CD4-positive, alpha-beta T cell treated with Interleukin-10 for 1 hour (primary cell): ENCODE results near the gene CHST2.
A peak's percentile ranks its signal among the peaks of the same experiment; 100 is the strongest.
"Not testable (repeated sequence)": the region's sequence is repeated elsewhere in the genome, so short reads cannot be mapped to it uniquely, and the experiment has no call there.

Experiments used
- DNase-seq: peaks from one replicate; pipeline ENCODE4 v3.0.0-alpha.2; 2020

CHST2 gene, protein sequence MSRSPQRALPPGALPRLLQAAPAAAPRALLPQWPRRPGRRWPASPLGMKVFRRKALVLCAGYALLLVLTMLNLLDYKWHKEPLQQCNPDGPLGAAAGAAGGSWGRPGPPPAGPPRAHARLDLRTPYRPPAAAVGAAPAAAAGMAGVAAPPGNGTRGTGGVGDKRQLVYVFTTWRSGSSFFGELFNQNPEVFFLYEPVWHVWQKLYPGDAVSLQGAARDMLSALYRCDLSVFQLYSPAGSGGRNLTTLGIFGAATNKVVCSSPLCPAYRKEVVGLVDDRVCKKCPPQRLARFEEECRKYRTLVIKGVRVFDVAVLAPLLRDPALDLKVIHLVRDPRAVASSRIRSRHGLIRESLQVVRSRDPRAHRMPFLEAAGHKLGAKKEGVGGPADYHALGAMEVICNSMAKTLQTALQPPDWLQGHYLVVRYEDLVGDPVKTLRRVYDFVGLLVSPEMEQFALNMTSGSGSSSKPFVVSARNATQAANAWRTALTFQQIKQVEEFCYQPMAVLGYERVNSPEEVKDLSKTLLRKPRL

DNA sequence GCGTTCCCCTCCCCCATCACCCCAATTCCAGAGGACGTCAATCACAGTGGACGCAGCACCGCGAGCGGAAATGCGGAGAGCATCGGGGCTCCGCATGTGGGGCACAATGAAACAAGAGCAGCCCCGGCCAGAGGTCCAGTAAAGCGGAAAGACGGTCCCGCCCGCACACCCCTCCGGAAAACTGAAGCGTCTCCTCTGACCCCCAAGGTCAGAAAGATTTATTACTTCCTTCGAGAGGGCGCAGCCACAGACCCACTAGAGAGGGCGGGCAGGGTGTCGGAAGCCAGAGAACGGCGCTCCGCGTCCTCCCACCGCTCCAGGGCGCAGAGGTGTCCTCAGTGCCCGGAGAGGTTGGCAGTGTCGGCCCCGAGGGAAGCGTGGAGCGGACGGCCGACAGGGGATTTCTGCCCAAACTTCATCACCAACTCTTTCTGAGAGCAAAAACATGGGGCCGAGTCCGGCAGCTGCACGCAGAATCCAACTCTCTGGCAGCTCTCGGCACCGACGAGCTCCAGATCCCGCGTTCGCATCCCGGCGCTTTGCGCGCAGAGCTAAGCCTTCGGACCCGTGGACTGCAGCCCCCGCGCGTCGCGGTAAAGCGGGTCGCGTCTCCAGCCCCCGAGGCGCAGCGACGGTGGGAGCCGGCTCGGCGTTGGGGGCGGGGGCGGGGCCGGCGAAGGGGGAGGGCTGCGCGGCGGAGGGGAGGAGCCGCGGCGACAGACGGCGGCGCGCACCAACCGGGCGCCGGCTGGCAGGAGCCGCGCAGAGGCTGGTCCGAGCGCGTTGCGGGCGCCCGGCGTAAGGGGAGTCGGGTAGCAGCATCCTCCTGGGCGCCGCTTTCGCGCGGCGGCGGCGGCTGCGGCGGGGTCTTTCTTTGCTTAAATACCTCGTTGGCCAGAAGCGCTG is at the start of gene CHST2:
Gene CHST2, plus strand, starts transcription at position 763 of the 906 bp plus-strand sequence. CDS start 1,046 bp downstream, outside the sequence.
- DNase-seq, result peak; percentile 65

DNA sequence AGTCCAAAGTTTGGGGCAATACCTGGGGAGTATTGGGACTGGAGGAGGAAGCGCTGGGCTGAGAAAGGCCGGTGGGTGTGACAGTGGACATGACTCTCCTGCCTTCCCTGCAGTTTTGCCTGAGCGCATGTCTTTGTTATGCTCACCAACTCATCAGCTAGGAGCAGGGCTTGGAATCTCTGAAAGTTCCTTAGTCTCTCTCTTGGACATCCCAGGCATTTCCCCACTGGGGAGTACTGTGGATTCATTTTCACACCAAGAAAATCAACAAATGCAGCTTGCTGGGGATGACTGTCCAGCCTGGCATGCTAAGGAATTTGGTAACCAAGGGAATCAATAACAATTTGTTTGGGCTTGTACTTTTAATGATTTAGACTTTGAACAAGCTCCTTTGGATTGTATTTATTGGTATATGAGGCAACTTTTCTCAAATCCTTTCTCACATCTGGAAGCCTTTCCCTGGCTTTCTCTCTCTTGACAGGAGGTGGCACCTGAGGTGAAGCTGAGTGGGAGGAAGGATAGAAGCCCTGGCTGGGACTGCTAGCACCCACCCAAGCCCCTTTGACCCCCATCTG is 48.5 kb upstream of the CHST2 start:
- no peak for DNase-seq

DNA sequence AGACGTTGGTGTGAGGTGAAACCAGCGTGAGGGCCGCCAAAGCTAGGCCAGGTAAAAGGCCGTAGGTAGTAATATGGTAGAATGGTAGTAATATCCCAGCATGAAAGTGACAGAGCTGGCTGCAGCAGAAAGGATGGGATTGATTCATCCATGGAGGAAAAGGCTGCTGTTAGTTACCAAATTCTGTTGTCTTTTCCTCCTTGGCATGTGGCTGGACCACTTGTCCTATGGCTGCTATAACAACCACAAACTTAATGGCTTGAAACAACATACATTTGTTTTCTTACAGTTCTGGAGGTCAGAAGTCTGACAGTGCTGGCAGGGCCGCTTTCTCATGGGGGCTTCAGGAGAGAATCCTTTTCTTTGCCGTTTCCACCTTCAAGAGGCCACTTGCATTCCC is 47.8 kb upstream of the CHST2 start:
- DNase-seq, result no peak

DNA sequence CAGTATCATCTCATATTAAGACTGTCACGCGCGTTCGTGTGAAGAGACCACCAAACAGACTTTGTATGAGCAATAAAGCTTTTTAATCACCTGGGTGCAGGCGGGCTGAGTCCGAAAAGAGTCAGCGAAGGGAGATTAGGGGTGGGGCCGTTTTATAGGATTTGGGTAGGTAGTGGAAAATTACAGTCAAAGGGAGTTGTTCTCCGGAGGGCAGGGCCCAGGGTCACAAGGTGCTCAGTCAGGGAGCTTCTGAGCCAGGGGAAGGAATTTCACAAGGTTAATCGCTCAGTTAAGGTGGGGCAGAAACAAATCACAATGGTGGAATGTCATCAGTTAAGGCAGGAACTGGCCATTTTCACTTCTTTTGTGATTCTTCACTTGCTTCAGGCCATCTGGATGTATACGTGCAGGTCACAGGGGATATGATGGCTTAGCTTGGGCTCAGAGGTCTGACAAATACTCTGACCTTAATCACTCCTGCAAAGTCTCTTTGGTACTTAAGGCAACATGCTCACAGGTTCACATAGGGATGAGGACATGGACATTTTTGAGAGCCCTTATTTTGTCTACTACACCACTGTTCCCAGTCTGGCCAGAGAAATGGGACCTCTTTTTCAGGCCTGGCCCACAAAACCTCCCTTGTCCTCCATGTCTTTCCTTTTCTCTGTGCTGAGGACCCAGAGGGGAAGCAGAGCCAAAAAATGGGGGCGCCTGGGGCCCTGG is 47.1 kb upstream of the CHST2 start:
- not testable (repeated sequence) for DNase-seq

DNA sequence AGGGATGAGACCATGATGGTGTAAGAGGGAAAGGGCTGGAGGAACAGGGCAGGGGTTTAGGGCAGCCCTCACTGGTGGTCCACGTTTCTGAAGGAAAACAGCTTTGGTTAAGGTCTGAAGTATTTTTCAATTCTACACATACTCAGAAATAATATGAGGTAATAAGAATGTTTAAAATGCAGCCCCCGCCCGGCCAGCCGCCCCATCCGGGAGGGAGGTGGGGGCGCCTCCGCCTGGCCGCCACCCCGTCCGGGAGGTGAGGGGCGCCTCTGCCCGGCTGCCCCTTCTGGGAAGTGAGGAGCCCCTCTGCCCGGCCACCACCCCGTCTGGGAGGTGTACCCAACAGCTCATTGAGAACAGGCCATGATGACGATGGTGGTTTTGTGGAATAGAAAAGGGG is 46.0 kb upstream of the CHST2 start:
- DNase-seq, result not testable (repeated sequence)

DNA sequence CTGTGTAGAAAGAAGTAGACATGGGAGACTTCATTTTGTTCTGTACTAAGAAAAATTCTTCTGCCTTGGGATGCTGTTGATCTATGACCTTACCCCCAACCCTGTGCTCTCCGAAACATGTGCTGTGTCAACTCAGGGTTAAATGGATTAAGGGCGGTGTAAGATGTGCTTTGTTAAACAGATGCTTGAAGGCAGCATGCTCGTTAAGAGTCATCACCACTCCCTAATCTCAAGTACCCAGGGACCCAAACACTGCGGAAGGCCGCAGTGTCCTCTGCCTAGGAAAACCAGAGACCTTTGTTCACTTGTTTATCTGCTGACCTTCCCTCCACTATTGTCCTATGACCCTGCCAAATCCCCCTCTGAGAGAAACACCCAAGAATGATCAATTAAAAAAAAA is 45.6 kb upstream of the CHST2 start:
- DNase-seq, result not testable (repeated sequence)

DNA sequence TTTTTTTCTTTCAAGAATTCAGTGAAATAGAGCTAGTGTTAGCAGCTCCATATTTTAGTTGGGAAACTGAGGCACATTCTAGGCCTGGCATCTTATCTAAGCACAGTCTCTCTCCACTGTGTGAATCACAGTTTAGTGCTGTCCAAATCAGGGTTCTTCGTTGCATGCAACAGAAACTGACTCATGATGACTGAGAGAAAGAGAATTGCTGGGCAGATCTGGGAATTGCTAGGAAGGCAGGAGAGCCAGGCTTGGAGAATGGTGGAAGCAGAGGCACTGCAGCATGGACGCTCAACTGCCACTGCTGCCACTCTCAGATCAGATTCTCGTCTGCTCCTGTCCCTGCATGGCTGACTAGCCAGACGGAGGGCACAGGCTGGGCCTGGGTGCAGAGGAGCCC is 40.7 kb upstream of the CHST2 start:
- DNase-seq, result no peak

DNA sequence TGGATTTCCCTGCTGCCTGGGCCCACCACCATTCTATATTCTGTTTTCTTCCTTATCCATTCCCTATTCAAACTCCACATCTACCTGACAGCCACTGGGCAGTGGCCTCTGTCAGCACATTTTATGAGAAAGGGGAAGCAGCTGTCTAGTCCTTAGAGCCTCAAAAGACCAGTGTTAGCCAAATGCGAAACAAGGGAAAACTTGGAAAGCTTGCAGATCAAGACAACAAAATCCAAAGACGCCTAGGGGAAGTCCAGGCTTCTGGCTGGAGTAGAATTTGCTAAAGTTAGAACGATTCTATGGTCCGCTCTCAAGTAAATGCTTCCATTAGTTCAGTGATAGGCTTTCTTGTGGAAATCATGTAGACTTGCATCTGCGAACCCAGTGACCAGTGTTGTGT is 39.4 kb upstream of the CHST2 start:
- no peak for DNase-seq

DNA sequence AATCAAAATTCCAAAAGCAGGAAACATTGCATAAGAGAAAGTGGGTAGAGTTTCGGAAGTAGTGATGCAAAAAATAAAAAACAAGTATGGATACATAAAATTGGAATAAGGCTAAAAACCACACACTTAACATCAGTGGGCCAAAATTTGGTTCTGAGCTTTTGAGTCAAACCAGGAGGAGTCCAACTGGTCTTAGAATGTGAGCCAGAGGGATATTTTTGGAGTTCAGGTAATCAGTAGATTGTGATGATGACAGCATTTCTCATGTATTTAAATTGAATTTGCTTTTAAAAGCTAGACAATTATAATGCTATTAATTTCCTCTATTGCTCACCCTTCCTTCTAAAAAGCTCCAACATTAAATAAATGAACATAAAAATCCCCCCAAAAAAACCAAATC is 38.2 kb upstream of the CHST2 start:
- DNase-seq, result no peak

DNA sequence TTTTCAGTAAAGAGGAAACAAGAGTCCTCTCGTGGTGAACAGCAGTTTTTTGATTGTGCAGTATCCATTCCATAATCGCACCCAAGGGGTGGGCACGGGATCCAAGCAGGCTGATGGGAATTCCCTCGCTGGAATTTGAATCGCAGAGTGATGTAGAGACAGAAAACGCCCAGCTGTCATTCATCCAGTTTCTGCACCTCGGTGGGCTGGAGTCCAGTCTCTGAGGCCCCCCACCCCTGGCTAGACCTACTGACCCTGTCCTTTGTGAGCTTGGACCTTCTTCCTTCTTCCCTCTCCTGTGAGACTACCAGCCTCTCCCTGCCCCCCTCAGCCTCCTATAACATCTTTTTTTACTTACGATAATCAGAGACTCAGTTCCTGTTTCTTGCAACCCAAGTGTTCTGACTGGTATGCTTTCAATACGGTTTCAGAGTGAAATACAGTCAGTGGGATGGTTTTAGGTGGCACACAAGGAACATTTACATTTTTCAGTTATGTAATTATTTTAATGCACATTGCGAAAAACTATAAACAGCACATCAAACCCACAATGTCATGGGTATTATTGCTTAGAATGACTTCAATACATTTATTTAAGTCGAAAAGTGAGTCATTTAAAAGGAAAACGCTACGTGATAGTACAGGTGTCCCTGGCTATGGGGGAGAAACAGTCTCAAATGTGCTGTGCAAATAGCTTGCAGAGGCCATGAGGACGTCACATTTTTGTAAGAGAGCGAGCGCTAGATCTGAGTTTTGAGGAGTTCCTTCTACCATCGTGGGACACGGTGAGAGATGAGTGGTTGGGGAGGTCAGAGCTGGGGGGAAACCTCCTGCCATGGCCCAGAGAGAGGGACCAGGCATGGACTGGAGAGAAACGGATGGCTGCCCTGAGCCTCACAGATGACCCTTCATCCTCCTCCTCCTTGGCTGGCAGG is 37.5 kb upstream of the CHST2 start:
- DNase-seq, result peak; percentile 6

DNA sequence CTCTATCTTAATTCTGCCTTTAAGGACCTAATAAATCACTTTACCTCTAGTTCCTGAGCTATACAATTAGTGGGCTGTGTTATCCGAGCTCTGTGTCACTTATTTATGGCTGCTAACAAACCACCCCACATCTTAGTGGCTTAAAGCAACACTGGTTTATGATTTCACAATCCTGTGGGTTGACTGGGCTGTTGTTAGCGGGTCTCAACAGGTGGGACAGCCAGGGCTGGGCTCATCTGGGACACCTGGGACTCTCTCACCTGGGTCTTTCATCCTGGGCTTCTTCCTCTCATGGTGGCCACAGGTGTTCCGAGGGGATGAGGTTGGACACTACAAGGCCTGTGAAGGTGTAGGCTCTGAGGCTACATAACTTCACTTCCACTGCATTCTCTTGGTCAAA is 35.8 kb upstream of the CHST2 start:
- no peak for DNase-seq

DNA sequence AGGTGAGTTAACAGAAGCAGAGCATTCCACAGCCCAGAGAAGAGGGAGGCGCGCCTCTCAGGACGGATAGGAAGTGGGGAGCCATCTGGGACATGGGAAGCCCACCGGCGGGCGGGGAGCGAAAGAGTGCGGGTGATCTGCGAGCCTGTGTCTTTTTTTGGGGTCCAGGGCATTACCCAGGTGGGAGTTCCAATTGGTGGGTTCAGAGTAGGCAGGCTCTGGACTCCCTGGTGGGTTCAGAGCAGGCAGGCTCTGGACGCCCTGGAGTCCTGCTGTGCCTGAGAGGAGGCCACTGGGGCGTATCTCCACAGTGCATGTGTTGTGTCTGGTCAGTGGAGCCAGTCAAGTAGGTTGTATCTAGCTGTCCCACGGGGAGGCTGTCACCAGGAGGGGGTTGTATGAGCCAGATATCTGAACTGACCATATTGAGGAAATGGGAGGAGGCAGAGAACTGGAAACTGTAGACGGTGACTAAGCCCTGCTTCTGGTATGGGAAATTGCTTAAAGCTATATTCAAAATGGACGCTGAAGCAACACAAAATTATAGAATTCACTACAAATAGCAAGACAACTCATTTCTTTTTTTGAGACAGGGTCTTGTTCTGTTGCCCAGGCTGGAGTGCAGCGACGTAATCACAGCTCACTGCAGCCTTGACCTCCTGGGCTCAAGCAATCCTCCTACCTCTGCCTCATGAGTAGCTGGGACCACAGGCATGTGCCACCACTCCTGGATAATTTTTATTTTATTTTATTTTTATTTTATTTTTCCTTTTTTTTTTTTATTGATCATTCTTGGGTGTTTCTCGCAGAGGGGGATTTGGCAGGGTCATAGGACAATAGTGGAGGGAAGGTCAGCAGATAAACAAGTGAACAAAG is 34.5 kb upstream of the CHST2 start:
- peak; percentile 6 for DNase-seq

DNA sequence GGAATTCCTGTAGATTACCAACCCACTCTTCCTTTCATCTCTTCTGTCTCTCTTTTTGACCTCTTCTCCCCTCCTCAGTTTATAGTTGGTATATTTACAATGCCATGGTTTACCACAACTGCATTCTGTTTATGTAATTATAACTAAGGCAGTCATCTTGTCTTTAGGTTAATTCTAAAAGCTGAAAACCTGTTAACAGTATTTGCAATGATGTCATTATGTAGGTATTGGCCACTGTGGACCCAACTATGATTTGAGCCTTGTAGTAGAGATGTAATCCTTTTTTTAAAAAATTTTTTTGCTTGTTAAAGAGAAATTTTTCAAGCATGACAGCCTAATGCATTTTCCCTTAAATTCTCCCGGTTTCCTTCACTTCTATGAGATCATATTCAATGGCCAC is 30.7 kb upstream of the CHST2 start:
- DNase-seq, result no peak

DNA sequence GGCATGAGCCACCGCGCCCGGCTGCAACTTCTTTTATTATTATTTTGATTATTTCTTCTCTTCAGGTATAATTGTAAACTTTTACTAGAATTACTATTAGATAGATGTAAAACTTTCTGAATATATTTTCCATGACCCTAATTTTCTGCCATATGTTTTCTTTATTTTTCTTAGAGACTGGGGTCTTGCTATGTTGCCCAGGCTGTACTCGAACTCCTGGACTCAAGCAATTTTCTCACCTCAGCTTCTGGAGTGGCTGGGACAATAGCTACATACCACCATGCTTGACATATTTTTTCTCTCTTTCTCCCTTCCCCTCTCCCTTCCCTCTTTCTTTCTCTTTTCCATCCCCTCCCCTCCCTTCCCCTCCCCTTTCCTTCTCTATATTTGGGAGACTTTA is 29.6 kb upstream of the CHST2 start:
- DNase-seq, result no peak

DNA sequence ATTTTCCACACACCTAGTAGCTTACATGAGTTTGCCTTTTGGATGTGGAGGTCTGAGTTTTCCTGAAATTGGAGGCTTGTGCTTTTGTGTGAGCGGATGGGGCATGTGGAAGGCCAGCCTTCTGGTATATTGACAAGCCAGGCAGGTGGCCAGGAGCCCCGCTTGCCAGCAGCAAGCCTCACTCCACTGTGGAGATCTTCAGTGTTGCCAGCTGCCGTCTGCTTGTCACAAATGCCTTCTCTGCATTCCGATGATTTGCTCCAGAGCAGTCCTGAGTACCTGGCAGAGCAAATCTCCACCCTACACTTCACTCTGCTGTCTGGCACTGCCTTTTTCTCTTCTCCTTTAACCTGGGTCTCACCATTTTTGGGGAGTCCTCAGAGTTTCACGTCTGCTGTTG is 29.1 kb upstream of the CHST2 start:
- no peak for DNase-seq

DNA sequence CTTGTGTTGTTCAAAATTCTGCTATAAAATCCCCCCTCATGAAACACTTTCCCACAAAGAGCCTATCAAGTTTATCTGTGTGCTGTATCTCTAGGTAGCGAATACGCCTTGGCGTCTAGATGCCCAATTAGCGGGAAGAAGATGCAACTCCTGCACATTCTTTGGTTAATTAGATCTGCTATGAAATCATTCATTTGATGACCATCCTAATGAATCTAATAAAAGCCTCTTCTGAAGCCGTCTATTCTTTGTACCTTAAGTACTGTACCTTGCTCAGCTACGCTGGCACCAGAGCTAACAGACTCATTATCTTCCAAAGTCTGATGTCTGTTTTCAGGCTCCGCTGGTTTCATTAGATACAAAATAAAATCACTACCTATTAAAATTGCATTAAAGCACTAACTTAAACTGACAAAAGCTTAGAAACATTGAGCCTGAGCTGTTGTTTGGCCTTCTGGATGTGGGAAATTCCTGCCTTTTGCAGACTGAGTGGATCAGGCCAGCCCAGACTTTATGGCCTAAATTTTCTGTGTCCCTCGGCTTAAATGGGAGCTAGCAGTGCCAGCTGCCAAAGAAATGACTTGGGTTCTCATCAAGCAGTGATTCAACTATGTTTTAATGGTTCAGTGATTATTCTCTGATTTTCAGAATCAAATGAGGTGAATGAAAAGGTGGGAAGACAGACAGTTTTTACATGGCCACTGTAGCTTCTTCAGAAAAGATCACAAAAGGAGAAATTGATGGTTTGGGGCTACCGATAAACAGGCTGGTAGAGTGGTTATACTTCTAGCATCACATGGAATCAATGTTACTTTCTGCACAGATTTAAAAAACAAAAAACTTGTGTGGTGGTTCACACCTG is 28.4 kb upstream of the CHST2 start:
- DNase-seq, result no peak

DNA sequence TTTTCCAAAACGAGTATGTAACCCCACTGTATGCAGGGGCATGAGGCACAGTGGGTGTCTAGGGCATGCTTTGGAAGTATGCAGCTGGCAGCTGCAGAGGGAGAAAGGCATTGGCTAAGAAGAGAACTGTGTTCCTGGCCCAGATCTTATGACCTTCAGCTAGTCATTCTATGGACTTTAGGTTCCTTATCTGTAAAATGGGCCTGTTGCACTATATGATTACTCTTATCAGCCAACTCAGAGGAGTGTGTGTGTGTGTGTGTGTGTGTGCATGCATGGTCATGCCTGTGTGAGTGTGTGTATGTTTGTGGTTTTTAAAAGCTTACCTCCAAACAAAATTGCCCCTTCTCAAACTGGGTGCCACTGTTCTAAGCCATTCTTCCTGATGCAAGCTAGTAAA is 27.4 kb upstream of the CHST2 start:
- no peak for DNase-seq

DNA sequence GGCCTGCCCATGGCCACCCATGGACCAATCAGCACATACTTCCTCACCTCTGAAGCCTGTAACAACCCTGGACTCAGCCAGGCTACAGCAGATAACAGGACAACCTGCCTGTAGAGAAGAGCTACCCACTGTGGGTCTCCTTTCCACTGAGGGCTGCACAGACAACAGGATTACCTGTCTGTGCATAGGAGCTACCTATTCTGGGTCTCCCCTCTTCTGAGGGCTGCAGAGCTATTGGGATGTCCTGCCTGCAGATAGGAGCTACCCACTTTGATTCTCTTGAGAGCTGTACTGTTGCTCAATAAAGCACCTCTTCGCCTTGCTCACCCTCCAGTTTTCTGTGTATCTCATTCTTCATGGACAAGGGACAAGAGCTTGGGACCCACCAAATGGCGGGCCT is 23.8 kb upstream of the CHST2 start:
- DNase-seq, result no peak

DNA sequence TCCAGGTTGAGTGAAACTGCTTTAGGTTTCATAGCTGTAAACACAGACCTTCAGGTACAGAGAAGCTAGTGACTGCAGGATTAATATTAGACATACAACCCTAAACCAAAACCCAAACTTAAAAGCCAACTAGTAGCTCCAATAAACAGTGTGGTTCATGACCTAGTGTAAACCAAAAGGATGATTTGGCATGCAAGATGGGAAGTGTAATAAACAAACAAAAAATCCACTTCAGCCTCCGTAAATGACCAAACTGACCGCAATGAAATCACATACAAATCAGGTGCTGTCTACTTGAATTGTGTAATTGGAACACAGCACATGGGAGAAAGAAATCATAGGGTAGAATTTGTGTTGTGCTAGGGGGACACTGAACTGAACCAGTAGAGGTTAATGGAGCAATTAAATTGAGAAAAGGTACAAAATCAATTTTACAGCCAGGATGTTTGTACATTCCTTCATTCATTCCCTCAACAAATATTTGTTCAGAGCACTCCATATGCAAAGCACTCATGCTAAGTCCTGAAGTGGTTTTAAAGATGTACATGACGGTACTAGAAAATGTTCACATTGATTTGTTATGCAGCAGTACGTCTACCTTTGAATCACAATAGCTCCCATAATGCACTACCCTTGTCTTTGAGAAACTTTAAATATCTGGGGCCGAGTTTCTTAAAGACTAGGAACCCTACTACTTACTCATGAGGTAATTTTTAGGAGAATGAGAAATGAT is 21.4 kb upstream of the CHST2 start:
- DNase-seq, result no peak
